Measurements from ENCODE around the gene ZNF2.

Gene ZNF2

DNA sequence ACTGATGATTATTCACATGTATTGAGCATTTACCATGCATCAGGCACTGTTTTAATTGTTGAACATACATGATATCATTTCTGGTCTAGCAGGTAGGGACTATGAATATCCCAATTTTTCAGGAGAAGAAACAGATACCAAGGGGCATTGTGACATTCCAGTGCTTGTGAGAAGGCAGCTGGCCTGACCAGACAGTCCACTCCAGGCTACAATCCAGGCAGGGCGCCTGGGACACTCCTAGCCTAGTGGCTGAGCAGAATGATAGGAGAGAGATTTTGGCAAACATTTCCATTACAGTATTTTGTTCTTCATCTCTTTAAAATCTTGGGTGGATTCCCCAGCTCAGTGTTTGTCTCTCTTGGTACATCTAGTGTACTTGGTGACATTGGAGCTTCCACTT, 66.6 kb downstream of the ZNF2 start:
- DNase-seq, result no peak
- TF ChIP-seq GATA1 (IDR thresholded peaks at IDR 0.05; ENCODE audit: low read depth, low read length) (no peak), POLR2A (IDR thresholded peaks at IDR 0.05; ENCODE audit: low read length) (no peak)

All from erythroblast (primary cell).